Gastroesophageal sphincter (tissue), 4 donors: ENCODE data around the gene GP1BB. TPM values are rescaled to one million over a fixed set of nuclear protein-coding genes. Genes with fewer than 3 reads are reported as not detected.

Experiments used
- ATAC-seq: fragments of 150-250 bp; one replicate; pipeline ENCODE4 v1.9.1; 2016; ENCODE audit warnings: mild to moderate bottlenecking, moderate library complexity
- H3K27ac ChIP-seq, 4 donors: fragments of 200-600 bp; sonication (generic) in 3 of 4; 1 replicate in 3 of 4; 2 replicates in 1 of 4; pipeline ENCODE4 v1.5.1; 2016 to 2019
- H3K27me3 ChIP-seq: fragments of 200-600 bp; sonication (generic); one replicate; pipeline ENCODE4 v1.5.1; 2019
- H3K36me3 ChIP-seq, 2 donors: fragments of 200-600 bp; sonication (generic); one replicate each; pipeline ENCODE4 v1.5.1; 2019; ENCODE audit warnings: control low read depth in 1 of 2
- H3K4me1 ChIP-seq, 3 donors: fragments of 200-600 bp; sonication (generic); 1 replicate in 2 of 3; 2 replicates in 1 of 3; pipeline ENCODE4 v1.5.1; 2016 to 2019; ENCODE audit warnings: control low read depth in 2 of 3
- H3K4me3 ChIP-seq, 2 donors: fragments of 200-600 bp; sonication (generic); one replicate each; pipeline ENCODE4 v1.5.1; 2019; ENCODE audit warnings: mild to moderate bottlenecking in 1 of 2, moderate library complexity in 1 of 2
- H3K9me3 ChIP-seq, 3 donors: fragments of 200-600 bp; sonication (generic); one replicate each; pipeline ENCODE4 v1.5.1; 2017 to 2019; ENCODE audit warnings: control low read depth in 2 of 3
- EP300 ChIP-seq: sonication (generic); formaldehyde crosslinking; IDR thresholded peaks from one replicate; pipeline ENCODE4 v1.6.1; 2017; ENCODE audit warnings: antibody characterized with exemption, mild to moderate bottlenecking
- POLR2A ChIP-seq, 2 donors: fragments of 450-650 bp; IDR thresholded peaks; one replicate each; pipeline ENCODE4 v1.6.1; 2017; ENCODE audit warnings: antibody characterized with exemption in 2 of 2, mild to moderate bottlenecking in 2 of 2, moderate library complexity in 1 of 2
- POLR2AphosphoS5 ChIP-seq: sonication (generic); formaldehyde crosslinking; IDR thresholded peaks from one replicate; pipeline ENCODE4 v1.6.1; 2017; ENCODE audit warnings: antibody characterized with exemption
- WGBS, 2 donors: methylation state at CpG; one replicate each; pipeline ENCODE4 v1.1.5; 2018; ENCODE audit warnings: low coverage in 1 of 2; 5-methylcytosine and 5-hydroxymethylcytosine counted together
- total RNA-seq, 4 donors: library from RNA; depleted of rRNA; stranded (reverse); fragments of >200 nt; gene quantifications; one replicate each; pipeline ENCODE4 v1.1.0, GENCODE V29; 2016
- TF ChIP-seq, protein P1 (sequence below), 4 experiments: fragments of 200-600 bp in 2 of 4; fragments of 450-650 bp in 2 of 4; sonication (generic) in 1 of 4; IDR thresholded peaks; one replicate each; pipeline ENCODE4 v1.5.1; 2017 to 2019; ENCODE audit warnings: antibody characterized with exemption in 4 of 4, mild to moderate bottlenecking in 2 of 4, moderate library complexity in 2 of 4

GP1BB gene
- total RNA-seq, 4 donors from 2014 or later, result 2.0 to 12.5 (median 5.6) TPM

DNA sequence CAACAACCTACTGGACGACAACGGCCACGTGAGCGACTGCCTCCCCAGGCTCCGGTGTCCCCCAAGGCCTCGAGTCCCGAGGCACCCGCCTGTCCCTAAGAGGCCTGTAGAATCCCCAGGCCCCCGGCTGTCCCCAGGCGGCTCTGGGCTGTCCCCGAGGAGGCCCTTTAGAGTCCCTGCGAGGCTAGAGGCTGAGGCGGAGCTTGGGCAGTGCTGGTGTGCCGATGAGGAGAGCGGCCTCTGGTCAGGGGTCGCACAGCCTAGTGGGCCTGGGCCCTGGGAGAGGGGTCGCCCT is 40.9 kb downstream of the GP1BB start:
- TF ChIP-seq, protein P1, sequence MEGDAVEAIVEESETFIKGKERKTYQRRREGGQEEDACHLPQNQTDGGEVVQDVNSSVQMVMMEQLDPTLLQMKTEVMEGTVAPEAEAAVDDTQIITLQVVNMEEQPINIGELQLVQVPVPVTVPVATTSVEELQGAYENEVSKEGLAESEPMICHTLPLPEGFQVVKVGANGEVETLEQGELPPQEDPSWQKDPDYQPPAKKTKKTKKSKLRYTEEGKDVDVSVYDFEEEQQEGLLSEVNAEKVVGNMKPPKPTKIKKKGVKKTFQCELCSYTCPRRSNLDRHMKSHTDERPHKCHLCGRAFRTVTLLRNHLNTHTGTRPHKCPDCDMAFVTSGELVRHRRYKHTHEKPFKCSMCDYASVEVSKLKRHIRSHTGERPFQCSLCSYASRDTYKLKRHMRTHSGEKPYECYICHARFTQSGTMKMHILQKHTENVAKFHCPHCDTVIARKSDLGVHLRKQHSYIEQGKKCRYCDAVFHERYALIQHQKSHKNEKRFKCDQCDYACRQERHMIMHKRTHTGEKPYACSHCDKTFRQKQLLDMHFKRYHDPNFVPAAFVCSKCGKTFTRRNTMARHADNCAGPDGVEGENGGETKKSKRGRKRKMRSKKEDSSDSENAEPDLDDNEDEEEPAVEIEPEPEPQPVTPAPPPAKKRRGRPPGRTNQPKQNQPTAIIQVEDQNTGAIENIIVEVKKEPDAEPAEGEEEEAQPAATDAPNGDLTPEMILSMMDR (IDR thresholded peaks at IDR 0.05), result no peak
- TF ChIP-seq POLR2AphosphoS5 (no peak), POLR2A (IDR thresholded peaks at IDR 0.05) (no peak), EP300 (no peak)
- Histone ChIP-seq H3K27me3 (peaks cover 95% of the 10 kb centered on the region), H3K4me1 (peaks cover 0 to 53% (median 9%) of the 10 kb centered on the region in 3 donors), H3K4me3 (no peak overlapping the region), H3K9me3 (no peaks in the 10 kb centered on the region), H3K27ac (no peak overlapping the region), H3K36me3 (no peaks in the 10 kb centered on the region)
- ATAC-seq, result no peak
- WGBS, 2 donors, result 100% methylated on average over 1 of the region's 17 CpGs; no CpG with 5 or more reads in 1 of the 2 donors

DNA sequence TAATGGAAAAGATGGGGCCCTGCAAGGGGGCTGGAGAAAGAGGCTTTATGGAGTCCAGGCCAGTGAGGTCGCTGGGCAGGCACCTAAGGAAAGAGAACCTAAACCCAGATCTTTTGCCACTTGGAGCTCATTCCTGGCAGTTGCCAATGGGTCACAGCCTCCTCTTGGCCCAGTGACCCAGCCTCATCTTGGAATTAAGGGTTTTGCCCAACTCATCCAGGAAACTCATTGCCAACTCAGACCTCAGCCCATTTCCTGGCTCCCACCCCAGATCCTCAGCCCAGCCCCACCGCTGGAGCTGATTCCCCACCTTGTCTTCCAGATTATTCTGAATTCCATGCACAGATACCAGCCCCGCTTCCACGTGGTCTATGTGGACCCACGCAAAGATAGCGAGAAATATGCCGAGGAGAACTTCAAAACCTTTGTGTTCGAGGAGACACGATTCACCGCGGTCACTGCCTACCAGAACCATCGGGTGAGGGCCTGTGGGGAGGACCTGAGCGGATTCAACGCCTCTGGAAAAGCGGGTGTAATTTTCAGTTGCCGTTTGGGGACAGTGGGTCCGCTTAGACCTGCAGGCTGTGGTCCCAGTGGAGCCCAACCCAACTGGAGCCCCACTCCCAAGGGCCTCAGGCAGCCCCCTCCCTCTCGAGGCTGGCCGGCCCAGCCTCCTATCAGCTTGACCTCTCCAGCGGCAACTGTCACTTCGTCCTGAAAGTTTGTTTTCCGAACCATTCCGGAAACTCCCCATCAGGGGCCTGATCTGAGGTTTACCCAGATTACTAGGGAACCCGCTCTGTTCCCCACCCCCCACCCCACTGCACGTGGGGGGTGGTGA is 41.5 kb downstream of the GP1BB start:
- H3K9me3 ChIP-seq, result no peaks in the 10 kb centered on the region
- 49 to 100% methylated on average over 1 to 9 of the region's 25 CpGs for WGBS, 2 donors
- ATAC-seq, result no peak
- H3K4me3 ChIP-seq, result no peak overlapping the region
- H3K27me3 ChIP-seq, result peaks cover 95% of the 10 kb centered on the region
- no peaks in the 10 kb centered on the region for H3K36me3 ChIP-seq
- H3K4me1 ChIP-seq, result peaks cover 0 to 46% (median 5%) of the 10 kb centered on the region in 3 donors
- H3K27ac ChIP-seq, result no peak overlapping the region
- TF ChIP-seq, protein P1 (IDR thresholded peaks at IDR 0.05), result no peak

DNA sequence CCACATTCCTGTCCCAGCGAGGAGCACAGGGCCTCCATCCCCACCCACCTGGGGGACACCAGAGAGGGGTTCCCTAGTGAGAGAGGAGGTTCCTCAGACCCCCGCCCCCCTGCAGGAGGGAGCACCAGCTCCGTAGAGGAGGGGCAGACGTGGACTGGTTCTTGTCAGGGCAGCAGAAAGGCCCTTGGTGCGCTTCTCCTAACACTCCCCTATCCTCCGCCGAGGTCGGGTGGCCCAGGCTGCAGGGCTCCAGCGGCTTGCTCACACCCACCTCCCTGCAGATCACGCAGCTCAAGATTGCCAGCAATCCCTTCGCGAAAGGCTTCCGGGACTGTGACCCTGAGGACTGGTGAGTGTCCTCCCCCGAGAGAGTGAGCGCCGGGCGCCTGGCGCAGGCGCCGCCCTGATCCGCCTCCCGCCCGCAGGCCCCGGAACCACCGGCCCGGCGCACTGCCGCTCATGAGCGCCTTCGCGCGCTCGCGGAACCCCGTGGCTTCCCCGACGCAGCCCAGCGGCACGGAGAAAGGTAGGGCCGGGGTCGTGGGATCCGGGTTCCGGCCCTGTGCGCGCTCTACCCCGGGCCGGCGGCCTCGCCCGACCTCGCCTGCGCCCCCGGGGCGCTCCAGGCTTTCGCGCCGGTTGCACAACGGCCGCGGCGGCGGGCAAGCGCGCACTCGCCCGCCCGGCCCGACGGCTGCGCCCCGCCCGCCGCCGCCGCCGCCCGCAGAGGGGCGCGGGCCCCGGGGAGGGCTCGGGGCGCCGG is 42.3 kb downstream of the GP1BB start:
- ATAC-seq, result no peak
- peak in 1 of 2 donors; percentile 6 for TF ChIP-seq POLR2A (IDR thresholded peaks at IDR 0.05)
- no peak for TF ChIP-seq POLR2AphosphoS5
- Histone ChIP-seq H3K27ac (no peak overlapping the region), H3K9me3 (no peaks in the 10 kb centered on the region), H3K27me3 (peaks cover 98% of the 10 kb centered on the region), H3K4me3 (peak overlapping the region in 1 of 2 donors; percentile 47), H3K36me3 (no peaks in the 10 kb centered on the region), H3K4me1 (peaks cover 0 to 41% (median 5%) of the 10 kb centered on the region in 3 donors)
- WGBS, 2 donors, result 0% methylated on average over 1 of the region's 83 CpGs; no CpG with 5 or more reads in 1 of the 2 donors

DNA sequence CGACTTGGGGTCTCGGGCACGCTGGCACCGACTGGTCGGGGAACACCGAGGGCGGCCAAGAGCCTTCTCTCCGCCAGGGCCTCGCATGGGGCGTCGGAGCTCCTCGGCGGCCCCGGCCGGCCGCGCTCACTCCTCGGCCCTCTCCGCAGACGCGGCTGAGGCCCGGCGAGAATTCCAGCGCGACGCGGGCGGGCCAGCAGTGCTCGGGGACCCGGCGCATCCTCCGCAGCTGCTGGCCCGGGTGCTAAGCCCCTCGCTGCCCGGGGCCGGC is 42.8 kb downstream of the GP1BB start:
- no peak for ATAC-seq
- Histone ChIP-seq H3K27ac (peak overlapping the region in 1 of 4 donors; percentile 55), H3K27me3 (peaks cover 100% of the 10 kb centered on the region), H3K36me3 (no peaks in the 10 kb centered on the region), H3K4me3 (peak overlapping the region in 1 of 2 donors; percentile 47), H3K9me3 (no peaks in the 10 kb centered on the region), H3K4me1 (peaks cover 0 to 39% (median 5%) of the 10 kb centered on the region in 3 donors)
- no CpG with 5 or more reads among the region's 36 CpGs for WGBS, 2 donors
- TF ChIP-seq EP300 (no peak), POLR2A (IDR thresholded peaks at IDR 0.05) (no peak)

DNA sequence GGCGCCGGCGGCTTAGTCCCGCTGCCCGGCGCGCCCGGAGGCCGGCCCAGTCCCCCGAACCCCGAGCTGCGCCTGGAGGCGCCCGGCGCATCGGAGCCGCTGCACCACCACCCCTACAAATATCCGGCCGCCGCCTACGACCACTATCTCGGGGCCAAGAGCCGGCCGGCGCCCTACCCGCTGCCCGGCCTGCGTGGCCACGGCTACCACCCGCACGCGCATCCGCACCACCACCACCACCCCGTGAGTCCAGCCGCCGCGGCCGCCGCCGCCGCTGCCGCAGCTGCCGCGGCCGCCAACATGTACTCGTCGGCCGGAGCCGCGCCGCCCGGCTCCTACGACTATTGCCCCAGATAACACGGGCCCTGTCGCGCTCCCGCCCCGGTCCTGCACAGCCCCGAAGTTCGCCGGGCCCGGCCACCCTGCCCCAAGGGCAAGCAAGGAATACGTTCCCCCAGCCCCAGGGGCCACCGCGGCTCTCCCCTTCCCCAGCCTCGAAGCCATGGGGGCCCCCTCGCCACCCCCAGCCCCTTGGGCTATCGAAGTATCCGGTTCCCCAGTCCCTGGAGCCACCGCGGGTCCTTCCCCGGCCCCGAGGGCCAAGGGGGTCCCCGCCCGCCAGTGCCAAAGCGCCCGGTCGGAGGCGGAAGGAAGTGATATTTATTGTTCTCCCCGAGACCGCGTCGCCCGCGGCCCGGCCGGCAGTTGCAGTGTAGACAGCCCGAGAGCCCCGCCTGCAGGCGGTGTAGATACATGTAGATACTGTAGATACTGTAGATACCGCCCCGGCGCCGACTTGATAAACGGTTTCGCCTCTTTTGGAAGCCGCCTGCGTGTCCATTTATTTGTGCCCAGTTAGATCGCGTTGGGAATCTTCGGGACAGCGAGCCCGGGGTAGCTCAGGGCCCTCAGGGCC is 43.4 kb downstream of the GP1BB start:
- no peak for TF ChIP-seq POLR2A (IDR thresholded peaks at IDR 0.05)
- TF ChIP-seq, protein P1 (IDR thresholded peaks at IDR 0.05), result peak in 2 of 4 experiments; percentile 11 to 19
- no peaks in the 10 kb centered on the region for H3K36me3 ChIP-seq
- no peak for ATAC-seq
- H3K27ac ChIP-seq, result peak overlapping the region in 1 of 4 donors; percentile 55
- no peaks in the 10 kb centered on the region for H3K9me3 ChIP-seq
- peaks cover 0 to 35% (median 5%) of the 10 kb centered on the region in 3 donors for H3K4me1 ChIP-seq
- H3K27me3 ChIP-seq, result peaks cover 100% of the 10 kb centered on the region
- H3K4me3 ChIP-seq, result peak overlapping the region in 1 of 2 donors; percentile 47
- WGBS, 2 donors, result no CpG with 5 or more reads among the region's 103 CpGs
